H9 (cell line): ENCODE results near the gene DCAF5. TPM values are rescaled to one million over a fixed set of nuclear protein-coding genes. Genes with fewer than 3 reads are reported as not detected.
A peak's percentile ranks its signal among the peaks of the same experiment; 100 is the strongest.

Source experiments
- DNase-seq: peaks from one replicate; pipeline ENCODE4 v3.0.0-alpha.2; 2017
- H2AFZ ChIP-seq: one replicate; pipeline ENCODE4 v1.6.1; 2013; ENCODE audit warnings: mild to moderate bottlenecking, low read length, control low read depth, moderate library complexity
- H2AK5ac ChIP-seq: 2 replicates; pipeline ENCODE4 v1.6.1; 2013; ENCODE audit warnings: low read length, control low read depth, mixed read lengths; ENCODE audit not compliant: insufficient read length
- H2BK120ac ChIP-seq: one replicate; pipeline ENCODE4 v1.6.1; 2013; ENCODE audit warnings: low read depth, mild to moderate bottlenecking, low read length, control low read depth, inconsistent platforms; ENCODE audit not compliant: poor library complexity, severe bottlenecking
- H2BK12ac ChIP-seq: 2 replicates; pipeline ENCODE4 v1.6.1; 2013; ENCODE audit warnings: low read length, control low read depth, mixed read lengths, low read depth; ENCODE audit not compliant: insufficient read length
- H2BK15ac ChIP-seq: 2 replicates; pipeline ENCODE4 v1.6.1; 2013; ENCODE audit warnings: low read depth, low read length, control low read depth
- H2BK20ac ChIP-seq: one replicate; pipeline ENCODE4 v1.6.1; 2013; ENCODE audit warnings: low read depth, mild to moderate bottlenecking, low read length, control low read depth, inconsistent platforms; ENCODE audit not compliant: poor library complexity, severe bottlenecking
- H2BK5ac ChIP-seq: 2 replicates; pipeline ENCODE4 v1.6.1; 2013; ENCODE audit warnings: low read length, control low read depth, mixed read lengths; ENCODE audit not compliant: insufficient read length
- H3K14ac ChIP-seq: 2 replicates; pipeline ENCODE4 v1.6.1; 2013; ENCODE audit warnings: low read length, control low read depth; ENCODE audit not compliant: insufficient read depth
- H3K18ac ChIP-seq: 2 replicates; pipeline ENCODE4 v1.6.1; 2013; ENCODE audit warnings: low read depth, mild to moderate bottlenecking, mixed read lengths, low read length, control low read depth; ENCODE audit not compliant: insufficient read length
- H3K23ac ChIP-seq: 2 replicates; pipeline ENCODE4 v1.6.1; 2013; ENCODE audit warnings: low read length, control low read depth, mixed read lengths, low read depth; ENCODE audit not compliant: insufficient read length
- H3K23me2 ChIP-seq: 2 replicates; pipeline ENCODE4 v1.6.1; 2013; ENCODE audit warnings: low read depth, mild to moderate bottlenecking, mixed read lengths, low read length, control low read depth; ENCODE audit not compliant: insufficient read length, poor library complexity, severe bottlenecking
- H3K27ac ChIP-seq: 2 replicates; pipeline ENCODE4 v1.5.1; 2013; ENCODE audit warnings: low read length, control low read depth, mixed read lengths, low read depth; ENCODE audit not compliant: insufficient read length
- H3K27me3 ChIP-seq: 2 replicates; pipeline ENCODE4 v1.6.1; 2013; ENCODE audit warnings: low read length, control low read depth, inconsistent platforms; ENCODE audit not compliant: insufficient read depth
- H3K4ac ChIP-seq: 2 replicates; pipeline ENCODE4 v1.6.1; 2013; ENCODE audit warnings: low read depth, mild to moderate bottlenecking, control low read depth, inconsistent platforms, low read length, moderate library complexity
- H3K4me1 ChIP-seq: 2 replicates; pipeline ENCODE4 v1.6.1; 2013; ENCODE audit warnings: low read length, control low read depth, inconsistent platforms; ENCODE audit not compliant: insufficient read depth
- H3K4me2 ChIP-seq: 2 replicates; pipeline ENCODE4 v1.6.1; 2013; ENCODE audit warnings: low read length, control low read depth, mixed read lengths; ENCODE audit not compliant: insufficient read length, insufficient read depth
- H3K56ac ChIP-seq: 2 replicates; pipeline ENCODE4 v1.6.1; 2013; ENCODE audit warnings: low read depth, mild to moderate bottlenecking, mixed read lengths, low read length, control low read depth; ENCODE audit not compliant: insufficient read length
- H3K79me1 ChIP-seq: 2 replicates; pipeline ENCODE4 v1.6.1; 2013; ENCODE audit warnings: low read depth, mild to moderate bottlenecking, moderate library complexity, low read length, control low read depth, inconsistent platforms; ENCODE audit not compliant: insufficient read depth, poor library complexity, severe bottlenecking
- H3K79me2 ChIP-seq: 2 replicates; pipeline ENCODE4 v1.6.1; 2013; ENCODE audit warnings: low read length, control low read depth, inconsistent platforms; ENCODE audit not compliant: insufficient read depth
- H3K9ac ChIP-seq: 2 replicates; pipeline ENCODE4 v1.6.1; 2013; ENCODE audit warnings: low read length, control low read depth, mixed read lengths; ENCODE audit not compliant: insufficient read length; ENCODE audit errors: extremely low read depth
- H3K9me3 ChIP-seq: one replicate; pipeline ENCODE4 v1.6.1; 2013; ENCODE audit warnings: low read depth, low read length, inconsistent platforms; ENCODE audit not compliant: control insufficient read depth
- H3T11ph ChIP-seq: one replicate; pipeline ENCODE4 v1.6.1; 2013; ENCODE audit warnings: mild to moderate bottlenecking, low read length, control low read depth, inconsistent platforms
- H4K20me1 ChIP-seq: one replicate; pipeline ENCODE4 v1.6.1; 2013; ENCODE audit not compliant: control insufficient read depth, insufficient read length, insufficient read depth
- H4K5ac ChIP-seq: 2 replicates; pipeline ENCODE4 v1.6.1; 2013; ENCODE audit warnings: low read depth, mild to moderate bottlenecking, mixed read lengths, low read length, control low read depth; ENCODE audit not compliant: insufficient read length
- H4K8ac ChIP-seq: replicated peaks from 2 replicates; pipeline ENCODE4 v1.6.1; 2013; ENCODE audit warnings: low read length, control low read depth, mixed read lengths, low read depth; ENCODE audit not compliant: insufficient read length
- H4K91ac ChIP-seq: 2 replicates; pipeline ENCODE4 v1.6.1; 2013; ENCODE audit warnings: low read depth, mild to moderate bottlenecking, moderate library complexity, mixed read lengths, low read length, control low read depth; ENCODE audit not compliant: insufficient read length
- H3K27ac Mint-ChIP-seq, 3 experiments: 2 replicates in 2 of 3; 3 replicates in 1 of 3; pipeline ENCODE4 v1.8.0; 2020 to 2021; ENCODE audit warnings: mixed read lengths in 3 of 3, mild to moderate bottlenecking in 1 of 3, moderate library complexity in 1 of 3
- H3K27me3 Mint-ChIP-seq: 2 replicates; pipeline ENCODE4 v1.8.0; 2021; ENCODE audit warnings: low read depth, mild to moderate bottlenecking, moderate library complexity, mixed read lengths
- H3K36me3 Mint-ChIP-seq, 3 experiments: 2 replicates in 2 of 3; 3 replicates in 1 of 3; pipeline ENCODE4 v1.8.0; 2020 to 2021; ENCODE audit warnings: low read depth in 3 of 3, mixed read lengths in 3 of 3; ENCODE audit not compliant: insufficient read depth in 1 of 3
- H3K4me1 Mint-ChIP-seq, 2 experiments: 2 replicates each; pipeline ENCODE4 v1.8.0; 2020; ENCODE audit warnings: mixed read lengths in 2 of 2
- H3K4me3 Mint-ChIP-seq, 2 experiments: 2 replicates in 1 of 2; 3 replicates in 1 of 2; pipeline ENCODE4 v1.8.0; 2020 to 2021; ENCODE audit warnings: mild to moderate bottlenecking in 2 of 2, mixed read lengths in 2 of 2, moderate library complexity in 1 of 2
- H3K9me3 Mint-ChIP-seq, 2 experiments: 2 replicates in 1 of 2; 3 replicates in 1 of 2; pipeline ENCODE4 v1.8.0; 2020; ENCODE audit warnings: mild to moderate bottlenecking in 2 of 2, mixed read lengths in 2 of 2, moderate library complexity in 1 of 2
- CTCF ChIP-seq: fragments of 200-600 bp; sonication (generic); conservative IDR thresholded peaks from 3 replicates; pipeline ENCODE4 v1.8.0; 2021; ENCODE audit warnings: antibody characterized with exemption, mild to moderate bottlenecking
- WGBS: extraction: QIAGEN DNeasy Blood & Tissue Kit; methylation state at CpG from one replicate; pipeline ENCODE4 v1.1.7; 2013; ENCODE audit warnings: missing lambda C conversion rate, low lambda C conversion rate, mixed read lengths; ENCODE audit not compliant: insufficient read length; ENCODE audit errors: extremely low coverage; 5-methylcytosine and 5-hydroxymethylcytosine counted together
- total RNA-seq: library from RNA; stranded (reverse); gene quantifications from 2 replicates; pipeline ENCODE4 v1.2.1, GENCODE V29; 2021

Gene DCAF5
- total RNA-seq, 1 experiment from 2014 or later = 31.4 TPM

DNA sequence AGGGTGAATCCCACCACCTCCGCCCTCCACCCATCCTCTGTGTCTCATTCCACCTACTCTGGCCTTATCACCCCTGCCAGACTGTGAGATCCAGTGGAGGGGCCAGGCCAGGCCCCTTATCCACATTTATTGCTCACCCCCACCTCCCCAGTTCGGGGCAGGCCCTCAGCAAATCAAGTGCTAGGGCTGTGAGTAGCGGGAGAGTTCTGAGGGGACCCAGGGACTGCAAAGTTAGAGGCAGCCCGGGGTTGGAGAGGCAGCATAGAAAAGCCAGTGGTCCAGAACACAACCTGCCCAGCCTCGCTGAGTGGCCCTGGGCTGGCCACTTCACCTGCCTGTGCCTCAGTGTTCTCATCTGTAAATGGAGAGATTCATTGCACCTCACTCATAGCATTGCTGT is 146.6 kb downstream of the DCAF5 start:
- Histone ChIP-seq H2AFZ (no peak overlapping the region), H3K27ac (no peak overlapping the region), H2BK5ac (no peak overlapping the region), H3K14ac (no peak overlapping the region), H3K27me3 (no peaks in the 10 kb centered on the region), H3K4me1 (peaks cover 1% of the 10 kb centered on the region; the same call in 1 of the 2 replicates), H3K9me3 (no peaks in the 10 kb centered on the region), H4K91ac (no peak overlapping the region), H3K23ac (no peak overlapping the region), H3T11ph (no peak overlapping the region), H4K5ac (no peak overlapping the region), H3K9ac (no peak overlapping the region), H4K8ac (no peak overlapping the region), H3K23me2 (no peaks in the 10 kb centered on the region), H2BK20ac (no peak overlapping the region), H3K4ac (no peak overlapping the region), H2BK12ac (no peak overlapping the region), H3K4me2 (no peak overlapping the region), H3K79me1 (no peaks in the 10 kb centered on the region), H2BK15ac (no peak overlapping the region), H4K20me1 (no peaks in the 10 kb centered on the region), H2AK5ac (no peak overlapping the region), H3K18ac (no peak overlapping the region), H2BK120ac (no peak overlapping the region), H3K56ac (no peak overlapping the region), H3K79me2 (no peaks in the 10 kb centered on the region)
- WGBS = no CpG with 5 or more reads among the region's 5 CpGs
- no peak for TF ChIP-seq CTCF
- H3K4me3 Mint-ChIP-seq = no peak overlapping the region
- DNase-seq = no peak
- no peaks in the 10 kb centered on the region; a peak in 1 of 7 replicates for H3K36me3 Mint-ChIP-seq
- H3K27me3 Mint-ChIP-seq = peaks cover 2% of the 10 kb centered on the region; the same call in 1 of the 2 replicates
- H3K4me1 Mint-ChIP-seq = peaks cover 19 to 24% of the 10 kb centered on the region in 2 experiments
- no peaks in the 10 kb centered on the region for H3K9me3 Mint-ChIP-seq
- H3K27ac Mint-ChIP-seq = peak overlapping the region in 1 of 3 experiments; percentile 89; a peak in 1 of 7 replicates
